HG03108 (cell line): Measurements from ENCODE around the gene NCS1.
"Not testable (repeated sequence)": the region's sequence is repeated elsewhere in the genome, so short reads cannot be mapped to it uniquely, and the experiment has no call there.

ENCODE experiments used
- ATAC-seq: cut with Tn5 transposase; IDR thresholded peaks from one replicate; pipeline ENCODE4 v1.9.1; 2021; ENCODE audit warnings: moderate library complexity; ENCODE audit not compliant: unreplicated experiment

NCS1 gene

DNA sequence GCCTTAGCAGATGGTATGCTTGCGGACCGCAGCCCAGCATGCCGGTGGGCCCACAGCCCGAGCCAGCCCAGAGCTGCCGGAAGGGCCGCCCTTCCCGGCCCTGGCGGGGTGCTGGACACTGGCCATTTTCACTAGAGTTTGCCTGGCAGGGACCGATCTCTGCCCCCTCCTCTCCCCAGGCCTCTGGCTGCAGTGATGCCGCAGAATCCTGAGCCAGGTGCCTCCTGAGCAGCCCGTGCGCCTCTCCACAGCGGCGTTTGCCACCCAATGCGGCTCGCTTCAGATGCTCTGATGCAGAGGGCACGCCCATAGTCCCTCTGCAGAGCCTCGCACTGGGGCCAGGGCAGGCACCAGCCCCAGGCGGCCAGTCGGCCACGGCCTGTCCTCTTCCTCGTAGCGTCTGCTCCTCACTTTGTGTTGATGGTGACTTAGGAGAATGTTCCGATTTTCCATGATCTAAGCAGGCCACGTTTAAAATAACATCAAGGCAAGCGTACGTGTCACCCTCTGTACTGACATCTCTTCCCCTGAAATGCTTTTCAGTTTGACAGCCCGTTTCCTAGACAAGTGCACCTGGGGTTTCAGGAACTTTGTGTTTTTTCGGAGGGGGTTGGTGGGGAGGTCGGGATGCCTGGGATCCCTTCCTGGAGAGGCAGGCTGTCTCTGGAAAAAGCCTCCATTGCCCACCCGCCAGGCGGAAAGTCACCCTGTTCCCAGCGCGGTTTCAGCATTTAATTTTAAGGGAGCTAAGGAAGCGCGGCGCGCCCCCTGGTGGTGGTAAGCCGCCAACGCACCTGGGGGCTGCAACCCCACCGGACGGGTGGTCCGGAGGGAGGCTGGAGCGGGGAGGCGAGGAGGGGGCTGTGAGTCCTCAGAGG lies 63.6 kb downstream of the NCS1 start:
- no peak for ATAC-seq

DNA sequence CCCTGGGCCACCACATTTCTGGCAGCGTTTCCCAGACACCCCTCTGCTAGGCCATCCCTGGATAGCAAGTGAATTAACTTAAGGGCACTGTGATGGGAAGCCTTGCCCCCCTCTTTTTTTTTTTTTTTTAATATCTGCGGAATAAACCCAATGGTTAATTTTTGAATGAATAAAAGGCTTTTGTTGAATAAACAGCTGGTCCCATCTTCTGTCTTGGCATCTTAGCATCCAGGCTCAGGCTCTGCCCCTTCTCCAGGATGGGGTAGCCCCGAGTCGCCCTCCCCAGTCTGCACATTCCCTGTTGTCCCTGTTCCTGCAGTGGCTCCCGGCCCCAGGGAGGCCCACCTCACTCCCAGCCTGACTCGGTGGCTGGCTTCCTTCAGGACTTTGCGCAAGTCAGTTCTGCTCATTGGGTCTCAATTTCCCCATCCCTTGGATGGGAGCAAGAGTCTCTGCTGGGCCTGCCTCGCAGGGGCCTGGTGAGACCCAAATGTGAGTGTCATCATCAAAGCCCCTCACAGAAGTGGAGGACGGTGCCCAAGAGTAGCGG lies 64.3 kb downstream of the NCS1 start:
- ATAC-seq, result no peak

DNA sequence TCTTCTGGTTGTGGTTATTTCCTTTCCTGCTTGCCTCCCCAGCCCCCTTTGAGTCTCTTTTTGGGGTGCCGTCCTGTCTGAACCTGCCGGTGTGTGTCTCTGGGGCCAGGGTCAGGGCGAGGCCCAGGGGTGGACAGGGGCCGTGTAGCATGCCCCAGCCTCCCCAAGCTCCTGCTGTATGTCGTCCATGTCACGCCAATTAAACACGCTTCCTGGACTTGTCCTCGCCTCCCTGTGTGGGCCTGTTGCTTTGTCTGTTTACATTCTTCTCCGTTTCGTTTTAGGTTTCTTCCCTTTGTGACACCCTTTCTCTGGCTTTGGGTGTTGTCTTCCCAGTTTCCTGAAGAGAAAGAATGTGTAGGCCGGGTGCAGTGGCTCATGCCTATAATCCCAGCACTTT lies 64.9 kb downstream of the NCS1 start:
- no peak for ATAC-seq

DNA sequence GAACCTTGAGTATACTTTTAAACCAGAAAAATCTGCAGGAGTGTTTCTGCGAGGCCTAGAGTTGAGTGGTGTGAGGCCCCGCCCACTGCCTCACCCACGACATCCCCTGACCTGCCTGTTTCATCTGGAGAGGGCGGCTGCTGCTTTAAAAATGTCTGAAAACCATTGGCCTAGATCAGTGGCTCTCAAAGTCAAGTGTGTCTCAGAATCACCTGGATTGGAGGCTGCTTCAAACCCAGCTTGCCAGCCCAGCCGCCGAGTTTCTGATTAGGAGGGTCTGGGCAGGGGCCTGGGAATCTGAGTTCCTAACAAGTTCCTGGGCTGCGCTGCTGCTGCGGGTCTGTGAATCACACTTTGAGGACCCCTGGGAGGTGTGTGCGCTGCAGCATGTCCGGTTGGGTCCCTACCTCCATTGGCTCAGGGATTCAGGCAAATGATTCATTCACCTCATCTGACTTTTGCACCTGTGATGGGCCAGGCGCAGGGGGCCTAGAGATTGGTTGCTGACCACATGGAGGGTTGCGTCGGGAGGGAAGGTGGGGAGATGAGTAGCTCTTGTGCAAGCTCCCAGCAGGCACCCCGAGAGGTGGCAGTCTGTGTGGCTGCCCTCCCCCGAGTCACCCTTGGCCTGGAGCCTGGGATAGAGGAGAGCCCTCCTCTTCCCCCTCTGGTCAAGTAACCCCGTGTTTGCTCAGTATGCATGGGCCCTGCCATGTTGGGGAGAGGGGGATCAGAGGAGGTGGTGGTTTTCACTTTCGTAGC lies 65.7 kb downstream of the NCS1 start:
- ATAC-seq, result no peak

DNA sequence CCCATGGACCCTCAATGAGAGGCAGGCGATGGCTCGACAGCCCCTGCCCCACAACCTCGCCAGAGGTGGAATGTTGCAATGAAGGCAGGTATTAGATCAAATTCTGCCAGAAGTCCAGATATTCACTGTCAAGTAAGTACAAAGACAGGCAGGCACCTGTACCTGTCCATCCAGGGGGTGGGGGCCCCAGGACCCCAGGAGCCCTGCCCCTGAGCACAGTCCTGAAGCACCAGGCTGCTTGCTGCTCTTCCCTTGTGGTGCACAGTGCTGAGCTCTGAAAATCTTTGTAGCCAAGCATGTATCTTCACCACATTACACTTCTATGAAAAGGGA lies 67.1 kb downstream of the NCS1 start:
- ATAC-seq, result no peak

DNA sequence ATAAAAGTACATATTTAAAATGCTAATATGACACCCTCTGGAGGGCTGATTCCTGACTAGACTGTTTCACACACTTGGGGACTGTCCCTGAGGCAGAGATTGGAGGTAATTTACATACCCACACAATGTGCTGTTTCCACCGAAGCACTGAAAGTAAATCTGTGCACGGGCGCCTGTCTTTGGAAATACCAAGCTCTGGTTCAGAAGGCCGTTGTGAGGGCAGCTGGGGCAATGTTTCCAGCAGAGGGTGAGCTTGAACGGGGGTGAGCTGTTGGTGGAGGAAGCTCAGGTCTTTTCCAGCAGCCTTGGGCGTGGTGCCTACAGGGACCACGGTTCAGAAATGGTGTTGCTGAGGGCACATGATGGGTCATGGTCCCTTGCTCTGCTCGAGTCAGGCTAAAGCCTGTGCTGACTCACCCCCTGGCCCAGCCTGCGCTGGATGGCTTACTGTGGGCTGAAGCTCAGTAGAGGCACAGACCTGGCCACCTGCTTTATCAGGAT lies 67.6 kb downstream of the NCS1 start:
- peak; percentile 54 for ATAC-seq

DNA sequence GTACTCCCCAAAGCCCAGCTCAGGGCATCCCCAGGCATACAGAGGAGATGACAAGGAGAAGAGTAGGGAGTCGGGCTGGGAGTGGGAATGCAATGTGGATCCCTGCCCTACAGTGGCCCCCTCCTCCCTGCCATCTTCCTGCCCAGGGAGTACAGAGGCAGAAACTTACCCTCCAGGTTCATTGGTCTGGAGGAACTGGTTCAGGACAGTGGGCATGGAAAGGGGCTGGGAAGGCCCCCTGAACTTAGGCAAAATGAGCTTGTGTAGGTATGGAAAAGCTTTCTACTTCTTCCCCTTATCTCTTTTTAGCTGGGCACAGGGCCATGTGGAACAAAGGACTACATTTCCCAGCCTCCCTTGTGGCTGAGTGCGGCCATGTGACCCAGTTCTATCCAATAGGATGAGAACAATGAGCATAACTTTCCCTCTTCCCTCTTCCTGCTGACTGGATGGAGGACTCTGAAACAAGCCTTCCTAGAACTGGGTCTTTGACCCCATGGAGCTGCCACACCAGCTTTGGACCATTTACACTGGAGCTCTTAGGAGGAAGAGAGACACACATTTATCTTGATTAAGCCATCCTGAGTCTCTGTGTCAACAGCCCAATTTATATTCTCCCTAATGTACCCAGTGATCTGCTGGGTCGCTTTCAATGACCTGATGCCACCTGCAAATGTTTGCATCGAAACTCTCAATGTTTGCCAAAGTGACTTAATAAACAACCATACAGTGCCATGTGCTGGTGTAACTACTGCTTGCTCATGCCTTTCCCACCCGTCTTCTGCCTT lies 68.4 kb downstream of the NCS1 start:
- ATAC-seq, result peak; percentile 34

DNA sequence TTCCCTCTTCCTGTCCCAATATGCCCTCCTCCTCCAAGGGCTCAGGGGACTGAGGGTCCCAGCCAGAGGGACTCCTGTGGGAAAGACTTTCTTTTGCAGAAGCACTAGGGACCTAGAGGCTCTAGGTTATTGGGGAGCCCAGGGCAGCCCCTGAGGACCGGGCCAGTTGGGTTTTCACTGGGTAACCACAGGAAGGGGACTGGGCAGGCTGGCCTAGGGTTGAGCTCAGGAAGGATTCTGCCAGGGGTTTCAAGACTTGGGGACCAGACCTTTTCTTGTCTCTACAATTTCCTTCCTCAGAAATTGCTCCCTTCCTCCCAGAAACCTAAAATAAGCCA lies 69.0 kb downstream of the NCS1 start:
- ATAC-seq, result no peak

DNA sequence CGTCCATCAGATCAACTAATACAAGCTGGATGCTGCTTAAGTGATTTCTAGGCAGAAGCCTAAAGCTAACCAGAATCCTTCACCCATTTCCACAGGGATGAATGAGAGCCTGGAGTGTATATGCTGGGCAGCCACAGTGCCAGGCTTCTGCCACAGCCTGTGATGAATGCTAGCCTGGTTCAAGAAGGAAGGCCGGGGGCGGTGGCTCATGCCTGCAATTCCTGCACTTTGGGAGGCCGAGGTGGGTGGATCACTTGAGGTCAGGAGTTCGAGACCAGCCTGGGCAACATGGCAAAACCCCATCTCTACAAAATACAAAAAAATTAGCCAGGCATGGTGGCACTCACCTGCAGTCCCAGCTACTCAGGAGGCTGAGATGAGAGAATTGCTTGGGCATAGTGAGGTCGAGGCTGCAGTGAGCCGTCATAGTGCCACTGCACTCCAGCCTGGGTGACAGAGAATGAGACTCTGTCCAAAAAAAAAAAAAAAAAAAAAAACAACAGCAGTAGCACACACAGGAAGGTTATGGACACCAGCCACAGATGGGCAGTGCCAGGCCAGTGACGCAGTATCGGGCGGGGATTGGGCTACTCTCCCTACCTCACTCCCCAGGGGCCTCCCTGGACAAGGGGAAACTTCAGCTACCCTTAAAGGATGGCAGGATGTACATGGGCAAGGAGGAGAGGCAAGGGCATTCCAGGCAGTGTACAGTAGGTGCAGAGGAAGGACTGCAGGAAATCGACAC lies 70.2 kb downstream of the NCS1 start:
- no peak for ATAC-seq

DNA sequence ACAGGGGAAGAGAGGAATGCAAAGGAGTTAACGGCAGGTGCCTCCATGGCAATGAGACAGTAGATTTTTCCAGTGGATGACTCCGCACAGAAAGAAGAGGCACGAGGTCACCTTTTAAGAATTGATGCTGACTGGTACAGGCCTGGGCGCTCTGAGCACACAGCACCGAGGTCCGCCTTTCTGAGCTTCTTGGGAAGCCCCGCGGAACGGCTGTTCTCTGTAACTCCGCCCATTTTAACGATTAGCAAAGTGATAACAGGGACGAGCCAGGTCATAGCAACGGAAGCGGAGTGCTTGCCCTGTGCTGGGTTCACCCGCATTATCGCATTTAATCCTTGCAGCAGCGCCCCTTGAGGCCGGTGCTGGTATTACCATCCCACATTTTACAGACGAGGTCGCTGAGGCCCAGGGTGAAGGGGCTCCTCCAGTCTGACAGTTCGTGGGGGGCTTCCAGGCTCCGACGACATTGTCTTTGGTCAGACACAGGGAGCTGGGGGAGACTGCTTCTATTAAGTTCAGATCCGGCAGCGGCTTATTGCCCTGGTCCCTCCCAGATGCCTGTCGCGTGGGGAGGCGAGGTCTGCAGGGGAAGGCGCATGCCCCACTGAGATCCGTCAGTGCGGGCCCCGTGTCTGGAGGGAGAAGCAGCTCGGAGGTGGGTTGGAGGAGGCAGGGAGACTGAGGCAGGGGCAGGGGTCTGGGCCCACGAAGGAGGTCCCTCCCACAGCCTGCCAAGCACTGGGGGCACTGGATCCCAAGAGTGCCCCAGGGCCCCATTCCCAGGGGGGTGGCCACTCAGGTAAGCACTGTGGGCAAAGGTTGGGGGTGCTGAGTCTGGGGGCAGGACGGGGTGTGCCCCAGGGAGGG lies 71.0 kb downstream of the NCS1 start:
- peak; percentile 42 for ATAC-seq

DNA sequence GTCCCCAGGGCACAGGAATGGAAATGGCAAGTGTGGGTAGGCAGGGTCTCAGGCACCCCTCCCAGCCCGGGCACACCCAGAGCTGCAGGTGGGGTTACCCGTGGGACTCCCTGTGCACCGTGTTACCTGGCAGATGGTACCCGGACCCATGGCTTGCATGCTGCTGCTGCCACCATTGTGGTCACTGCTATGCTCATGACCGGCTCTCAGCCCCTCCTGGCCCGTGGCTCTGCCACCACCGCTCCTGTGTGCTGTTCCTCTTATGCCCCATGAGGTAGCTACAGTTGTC lies 71.6 kb downstream of the NCS1 start:
- ATAC-seq, result no peak

DNA sequence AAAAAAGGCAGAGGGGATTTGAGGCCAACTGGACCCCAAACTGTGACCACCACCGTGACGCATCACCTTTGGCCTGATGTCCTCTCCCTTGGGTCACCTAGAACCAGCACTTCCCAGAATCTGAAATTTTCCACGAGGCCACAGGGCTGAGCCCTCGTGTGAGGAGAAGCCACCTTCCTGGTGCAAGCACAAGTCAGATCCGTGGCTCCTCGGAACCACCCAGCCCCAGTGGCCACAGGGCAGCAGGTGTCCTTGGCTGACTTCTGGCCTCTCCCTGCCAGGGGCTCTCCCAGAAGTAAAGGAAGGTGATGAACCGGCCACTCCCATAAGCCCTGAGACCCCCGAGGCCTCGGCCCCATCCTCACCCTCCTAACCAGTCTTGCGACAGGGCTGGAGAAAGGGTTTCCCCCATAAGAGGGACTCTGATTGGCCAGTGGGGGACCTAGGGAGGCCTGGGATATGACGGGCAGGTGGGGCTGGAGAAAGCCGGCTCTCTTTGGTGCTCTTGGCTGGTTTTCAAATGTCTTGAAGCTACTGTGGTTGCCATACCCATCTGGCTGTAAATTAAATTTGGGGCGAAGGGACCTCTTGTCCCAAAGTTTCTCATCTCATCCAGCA lies 72.5 kb downstream of the NCS1 start:
- ATAC-seq, result no peak

DNA sequence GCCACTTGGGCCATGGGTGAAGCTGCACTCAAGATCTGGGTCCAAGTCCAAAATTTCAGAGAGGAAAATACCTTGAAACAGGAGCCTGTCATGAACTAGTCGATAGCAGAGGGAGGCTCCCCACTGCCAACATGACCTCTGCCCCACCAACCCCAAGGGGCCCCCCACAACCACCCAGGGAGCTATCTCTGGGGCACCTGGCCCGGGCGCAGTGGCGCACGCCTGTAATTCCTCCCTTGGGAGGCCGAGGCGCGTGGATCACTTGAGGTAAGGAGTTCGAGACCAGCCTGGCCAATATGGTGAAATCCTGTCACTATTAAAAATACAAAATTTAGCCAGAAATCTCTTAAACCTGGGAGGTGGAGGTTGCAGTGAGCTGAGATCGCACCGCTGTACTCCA lies 73.3 kb downstream of the NCS1 start:
- ATAC-seq, result no peak

DNA sequence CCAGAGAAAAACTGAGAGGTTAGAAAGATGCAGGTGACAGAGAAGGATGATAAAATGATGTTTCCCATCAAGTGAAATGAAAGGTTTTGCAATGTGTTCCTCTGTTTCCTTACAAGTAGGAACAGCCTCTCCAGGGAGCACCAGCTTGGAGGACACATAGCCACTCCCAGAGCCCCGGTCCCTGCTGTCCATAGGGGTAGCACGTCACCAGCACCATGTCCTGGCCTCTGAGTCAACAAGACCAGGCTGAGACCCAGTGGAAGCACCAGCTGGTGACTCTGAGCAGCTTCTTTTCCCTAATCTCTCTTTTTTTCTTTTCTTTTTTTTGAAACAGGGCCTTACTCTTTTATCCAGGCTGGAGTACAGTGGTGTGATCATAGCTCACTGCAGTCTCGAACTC lies 73.9 kb downstream of the NCS1 start:
- ATAC-seq, result no peak

DNA sequence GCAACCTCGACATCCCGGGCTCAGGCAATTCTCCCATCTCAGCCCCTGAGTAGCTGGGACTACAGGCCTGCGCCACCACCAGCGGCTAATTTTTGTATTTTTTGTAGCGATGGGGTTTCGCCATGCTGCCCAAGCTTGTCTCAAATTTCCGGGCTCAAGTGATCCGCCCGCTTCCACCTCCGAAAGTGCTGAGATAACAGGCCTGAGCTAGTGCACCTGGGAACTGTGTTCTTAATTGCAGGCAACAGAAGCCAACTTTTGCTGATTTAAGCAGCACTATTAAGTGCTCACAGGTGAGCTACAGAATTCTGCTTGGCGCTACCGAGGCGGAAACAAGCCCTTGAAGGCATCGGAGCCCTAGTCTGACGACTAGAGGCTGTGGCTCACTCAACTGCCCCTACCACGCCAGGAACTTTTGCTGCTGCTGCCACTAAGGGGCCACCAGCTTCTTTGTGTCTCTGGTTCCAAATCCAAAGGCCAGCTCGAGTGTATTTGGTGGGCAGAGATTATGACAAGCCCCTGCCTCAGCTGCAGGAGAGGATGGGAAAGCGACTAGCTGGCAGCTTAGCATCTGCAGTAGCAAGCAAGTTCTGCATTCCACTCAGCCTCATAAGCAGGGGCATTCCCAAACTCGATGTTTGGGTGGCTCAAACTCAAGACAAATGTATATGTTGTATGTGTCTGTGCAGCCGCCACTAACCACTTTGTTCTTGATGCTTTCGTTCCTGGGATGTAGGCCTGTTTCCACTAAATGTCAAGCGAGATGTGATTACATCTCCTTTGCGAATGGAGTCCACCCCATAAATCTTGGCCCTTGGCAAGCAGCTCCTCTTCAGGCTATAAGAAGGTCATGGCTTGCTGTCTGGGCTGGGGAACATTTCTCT lies 82.8 kb downstream of the NCS1 start:
- no peak for ATAC-seq

DNA sequence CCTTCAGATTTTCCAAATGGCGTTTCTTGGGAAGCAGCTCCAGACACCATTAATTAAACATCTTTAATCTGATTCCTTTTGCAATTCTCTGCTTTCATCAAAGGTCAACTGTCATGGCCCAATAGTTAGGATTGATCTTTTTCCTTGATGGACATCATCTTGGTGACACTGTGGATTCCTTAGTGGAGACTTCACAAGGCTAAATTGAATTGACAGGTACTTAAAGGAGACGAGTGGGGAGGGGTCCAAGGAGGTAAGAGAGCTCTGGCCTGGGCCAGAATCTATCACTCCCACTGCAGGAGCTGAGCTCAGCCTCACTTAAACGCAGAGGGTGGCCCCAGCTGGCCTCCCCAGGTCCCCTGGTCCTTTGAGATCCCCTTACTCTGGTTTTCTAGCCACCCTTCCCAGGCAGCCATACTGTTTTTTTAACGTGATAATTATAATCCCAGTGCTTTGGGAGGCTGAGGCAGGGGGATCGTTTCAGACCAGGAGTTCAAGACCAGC lies 83.5 kb downstream of the NCS1 start:
- ATAC-seq, result no peak

DNA sequence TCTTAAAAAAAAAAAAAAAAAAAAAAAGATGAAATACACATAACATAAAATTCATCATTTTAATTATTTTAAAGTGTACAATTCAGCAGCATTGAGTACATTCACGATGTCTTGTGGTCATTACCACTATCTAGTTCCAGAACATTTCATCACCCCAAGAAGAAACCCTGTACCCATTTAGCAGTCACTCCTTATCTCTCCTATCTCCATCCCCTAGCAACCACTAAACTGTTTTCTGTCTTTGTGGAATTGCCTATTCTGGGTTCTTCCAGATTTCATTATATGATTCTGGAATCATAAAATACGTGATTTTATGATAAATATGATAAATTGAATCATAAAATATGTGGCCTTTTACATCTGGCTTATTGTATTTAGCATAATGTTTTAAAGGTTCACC lies 84.4 kb downstream of the NCS1 start:
- ATAC-seq, result no peak

DNA sequence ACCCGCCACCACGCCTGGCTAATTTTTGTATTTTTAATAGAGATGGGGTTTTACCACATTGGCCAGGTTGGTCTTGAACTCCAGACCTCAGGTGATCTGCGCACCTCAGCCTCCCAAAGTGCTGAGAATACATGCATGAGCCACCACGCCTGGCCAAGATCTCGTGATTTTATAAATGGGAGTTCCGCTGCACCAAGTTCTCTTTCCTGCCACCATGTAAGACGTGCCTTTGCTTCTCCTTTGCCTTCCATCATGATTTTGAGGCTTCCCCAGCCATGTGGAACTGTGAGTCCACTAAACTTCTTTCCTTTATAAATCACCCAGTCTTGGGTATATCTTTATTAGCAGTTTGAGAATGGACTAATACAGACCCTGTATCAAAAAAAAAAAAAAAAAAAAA lies 85.9 kb downstream of the NCS1 start:
- not testable (repeated sequence) for ATAC-seq
